ENCODE results near the gene SRP72. TPM values are rescaled to one million over a fixed set of nuclear protein-coding genes. Genes with fewer than 3 reads are reported as not detected.
A peak's percentile ranks its signal among the peaks of the same experiment; 100 is the strongest.

SRP72 gene
- total RNA-seq, 1 donor from 2014 or later, result 199 TPM

DNA sequence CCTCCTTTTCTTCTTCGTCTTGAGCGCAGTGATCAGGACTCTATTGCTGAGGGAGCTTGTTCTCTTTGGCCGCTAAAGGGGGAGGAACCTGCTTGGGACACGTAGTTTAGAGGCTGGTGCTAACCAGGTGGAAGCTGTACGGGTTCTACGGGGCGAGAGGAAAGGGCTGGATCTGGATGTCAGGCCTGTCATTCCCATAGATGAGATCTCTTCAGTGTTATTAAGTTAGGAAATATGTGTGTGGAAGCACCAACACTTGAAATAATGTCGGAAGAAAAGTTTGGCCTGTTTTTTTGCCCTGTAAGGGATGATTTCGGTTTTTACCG, 643 bp downstream of the SRP72 start:
- peaks cover 42% of the 10 kb centered on the region for H3K36me3 Mint-ChIP-seq (ENCODE audit: low read depth)
- no peaks in the 10 kb centered on the region for H3K27me3 Mint-ChIP-seq (ENCODE audit: insufficient read depth)
- intact Hi-C loops (cut with micrococcal nuclease), result loop anchor here (2.0 kb wide), 1 partner anchor 189 kb away; no protein-coding TSS in a partner anchor
- DNase-seq (ENCODE audit: low spot score), result peak; percentile 22
- peak overlapping the region; percentile 75 for H3K27ac Mint-ChIP-seq
- peaks cover 60% of the 10 kb centered on the region for H3K4me1 Mint-ChIP-seq (ENCODE audit: low read depth)
- H3K4me3 Mint-ChIP-seq, result peak overlapping the region; percentile 98
- no peaks in the 10 kb centered on the region for H3K9me3 Mint-ChIP-seq

DNA sequence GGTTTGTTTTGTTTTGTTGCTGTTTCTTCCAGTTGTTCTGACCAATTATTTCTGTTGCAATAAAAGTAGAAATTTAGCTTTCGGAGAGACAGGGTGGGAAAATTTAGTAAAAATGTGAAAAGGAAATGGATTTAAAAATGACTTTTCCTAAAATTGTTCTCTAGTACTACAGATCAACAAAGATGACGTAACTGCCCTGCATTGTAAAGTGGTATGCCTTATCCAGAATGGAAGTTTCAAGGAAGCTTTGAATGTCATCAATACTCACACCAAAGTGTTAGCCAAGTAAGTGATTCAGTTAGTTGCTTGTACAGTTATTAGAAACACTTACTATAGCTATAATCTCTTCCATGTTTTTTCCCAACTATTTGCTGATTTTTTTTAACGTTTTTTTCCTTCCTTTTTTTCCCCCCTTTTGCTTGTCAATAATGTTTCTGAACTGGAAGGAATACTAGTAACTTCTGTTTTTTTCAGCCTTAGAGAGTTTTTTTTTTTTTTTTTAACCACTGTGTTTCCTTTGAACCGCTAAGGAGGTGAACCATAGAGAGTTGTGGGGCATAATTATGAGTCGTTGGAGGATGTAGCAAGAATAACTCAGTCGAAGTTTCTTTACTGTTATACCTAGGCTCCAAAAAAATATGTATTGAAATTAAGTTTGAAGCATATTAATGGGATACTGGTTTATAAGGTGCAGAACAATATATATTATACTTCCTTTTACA, 2.2 kb downstream of the SRP72 start:
- Mint-ChIP-seq H3K4me1 (ENCODE audit: low read depth) (peaks cover 50% of the 10 kb centered on the region), H3K9me3 (no peaks in the 10 kb centered on the region), H3K27me3 (ENCODE audit: insufficient read depth) (no peaks in the 10 kb centered on the region), H3K27ac (peak overlapping the region; percentile 74), H3K36me3 (ENCODE audit: low read depth) (peaks cover 45% of the 10 kb centered on the region), H3K4me3 (peak overlapping the region; percentile 98)
- DNase-seq (ENCODE audit: low spot score), result no peak
- intact Hi-C loops (cut with micrococcal nuclease), result loop anchor here (2.0 kb wide), 1 partner anchor 187 kb away; no protein-coding TSS in a partner anchor

DNA sequence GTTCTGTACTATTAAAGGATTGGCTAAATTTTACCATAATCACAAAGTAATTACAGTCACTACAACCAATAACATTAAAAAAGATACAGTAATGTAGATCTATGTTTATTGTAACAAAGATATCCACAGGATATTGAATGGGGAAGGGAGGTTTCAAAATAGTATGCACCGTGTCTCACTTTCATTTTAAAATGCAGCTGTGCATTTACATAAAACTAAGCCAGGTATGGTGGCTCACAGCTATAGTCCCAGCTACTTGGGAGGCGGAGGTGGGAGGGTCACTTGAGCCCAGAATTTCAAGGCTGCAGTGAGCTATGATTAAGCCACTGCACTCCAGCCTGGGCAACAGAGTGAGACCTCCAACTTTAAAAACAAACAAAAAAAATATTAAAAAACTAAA, 8.5 kb downstream of the SRP72 start:
- intact Hi-C loops (cut with micrococcal nuclease), result no loop called here
- H3K36me3 Mint-ChIP-seq (ENCODE audit: low read depth), result peaks cover 53% of the 10 kb centered on the region
- H3K27ac Mint-ChIP-seq, result no peak overlapping the region
- no peaks in the 10 kb centered on the region for H3K4me1 Mint-ChIP-seq (ENCODE audit: low read depth)
- H3K4me3 Mint-ChIP-seq, result no peak overlapping the region
- H3K9me3 Mint-ChIP-seq, result no peaks in the 10 kb centered on the region
- H3K27me3 Mint-ChIP-seq (ENCODE audit: insufficient read depth), result no peaks in the 10 kb centered on the region
- no peak for DNase-seq (ENCODE audit: low spot score)

DNA sequence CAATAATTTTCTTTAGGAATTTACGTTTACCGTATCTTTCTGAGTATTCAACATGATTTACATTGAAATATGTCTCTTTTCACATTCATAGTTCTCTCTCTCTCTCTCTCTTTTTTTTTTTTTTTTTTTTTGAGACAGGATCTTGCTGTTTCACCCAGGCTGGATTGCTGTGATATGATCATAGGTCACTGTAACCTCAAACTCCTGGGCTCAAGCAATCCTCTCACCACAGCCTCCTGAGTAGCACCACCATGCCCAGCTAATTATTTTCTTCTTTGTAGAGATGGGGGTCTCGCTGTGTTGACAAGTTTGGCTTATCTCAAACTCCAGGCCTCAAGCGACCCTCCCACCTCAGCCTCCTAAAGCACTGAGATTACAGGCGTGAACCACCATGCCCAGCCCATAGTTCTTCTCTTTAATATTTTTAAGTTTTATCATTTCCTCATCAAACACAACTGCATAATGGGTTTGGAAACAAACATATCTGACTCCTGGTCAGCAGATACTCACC, 9.8 kb downstream of the SRP72 start:
- Mint-ChIP-seq H3K4me1 (ENCODE audit: low read depth) (no peaks in the 10 kb centered on the region), H3K9me3 (no peaks in the 10 kb centered on the region), H3K27me3 (ENCODE audit: insufficient read depth) (no peaks in the 10 kb centered on the region), H3K27ac (no peak overlapping the region), H3K36me3 (ENCODE audit: low read depth) (peaks cover 44% of the 10 kb centered on the region), H3K4me3 (no peak overlapping the region)
- intact Hi-C loops (cut with micrococcal nuclease), result no loop called here
- DNase-seq (ENCODE audit: low spot score), result no peak

DNA sequence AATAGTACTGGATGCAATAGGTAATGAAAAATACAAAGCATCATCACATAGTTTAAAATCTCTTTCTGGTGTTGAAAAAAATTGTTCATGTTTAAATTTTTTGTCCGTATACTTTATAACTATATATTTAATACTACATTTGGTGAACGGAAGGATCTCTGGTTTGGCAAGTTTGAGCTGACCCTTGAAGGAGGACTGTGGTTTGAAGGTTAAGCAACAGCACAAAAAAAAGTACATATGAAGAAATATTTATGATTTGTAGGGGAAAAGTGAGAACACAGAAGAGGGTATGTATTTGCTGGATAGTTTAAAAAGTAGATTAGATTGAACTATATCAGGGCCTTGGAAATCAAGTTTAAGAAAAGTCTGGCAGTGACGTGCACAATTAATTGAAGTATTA, 13.3 kb downstream of the SRP72 start:
- H3K27me3 Mint-ChIP-seq (ENCODE audit: insufficient read depth), result no peaks in the 10 kb centered on the region
- H3K27ac Mint-ChIP-seq, result no peak overlapping the region
- no peak overlapping the region for H3K4me3 Mint-ChIP-seq
- no peaks in the 10 kb centered on the region for H3K4me1 Mint-ChIP-seq (ENCODE audit: low read depth)
- no peak for DNase-seq (ENCODE audit: low spot score)
- peaks cover 46% of the 10 kb centered on the region for H3K36me3 Mint-ChIP-seq (ENCODE audit: low read depth)
- H3K9me3 Mint-ChIP-seq, result no peaks in the 10 kb centered on the region
- intact Hi-C loops (cut with micrococcal nuclease), result no loop called here

GRCh38 chr4:56496241-56496640, 28.8 kb downstream of the SRP72 start:
- peaks cover 42% of the 10 kb centered on the region for H3K36me3 Mint-ChIP-seq (ENCODE audit: low read depth)
- no peaks in the 10 kb centered on the region for H3K4me1 Mint-ChIP-seq (ENCODE audit: low read depth)
- no peaks in the 10 kb centered on the region for H3K27me3 Mint-ChIP-seq (ENCODE audit: insufficient read depth)
- no peaks in the 10 kb centered on the region for H3K9me3 Mint-ChIP-seq
- intact Hi-C loops (cut with micrococcal nuclease), result no loop called here
- H3K4me3 Mint-ChIP-seq, result no peak overlapping the region
- no peak overlapping the region for H3K27ac Mint-ChIP-seq
- DNase-seq (ENCODE audit: low spot score), result no peak

- intact Hi-C loops (cut with micrococcal nuclease), result loop anchor here (1.0 to 2.0 kb wide), 4 partner anchors 25 to 331 kb away; partner anchors contain the start of gene SRP72
- H3K9me3 Mint-ChIP-seq, result no peaks in the 10 kb centered on the region
- peaks cover 13% of the 10 kb centered on the region for H3K27me3 Mint-ChIP-seq (ENCODE audit: insufficient read depth)
- peaks cover 20% of the 10 kb centered on the region for H3K4me1 Mint-ChIP-seq (ENCODE audit: low read depth)
- H3K27ac Mint-ChIP-seq, result peak within 1 kb of the TSS; percentile 76
- H3K4me3 Mint-ChIP-seq, result peak within 1 kb of the TSS; percentile 88
- peak; percentile 38 for DNase-seq (ENCODE audit: low spot score)
- peaks cover 18% of the 10 kb centered on the region for H3K36me3 Mint-ChIP-seq (ENCODE audit: low read depth)
These were observed 38.1 kb downstream of the SRP72 start, which contains the start of gene ARL9 for GRCh38 chr4:56505269-56506130. TSS of gene ARL9 (plus strand) at chr4:56505791. CDS start at chr4:56505863, 72 bp downstream.

DNA sequence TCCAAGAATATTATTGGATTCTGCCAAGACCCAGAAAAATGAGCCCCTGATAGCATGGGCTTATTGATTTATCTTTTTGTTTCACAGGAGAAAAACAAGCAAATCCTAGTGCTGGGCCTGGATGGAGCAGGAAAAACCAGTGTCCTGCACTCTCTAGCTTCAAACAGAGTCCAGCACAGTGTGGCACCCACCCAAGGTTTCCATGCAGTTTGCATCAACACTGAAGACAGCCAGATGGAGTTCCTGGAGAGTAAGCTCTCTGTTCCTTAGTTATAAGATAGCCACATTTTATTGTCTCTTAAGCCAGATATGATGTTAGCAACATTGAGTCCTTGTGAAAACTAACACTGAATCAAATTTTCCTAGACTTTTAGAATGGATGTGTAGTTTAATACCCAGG, 43.7 kb downstream of the SRP72 start:
- H3K27ac Mint-ChIP-seq, result no peak overlapping the region
- H3K4me3 Mint-ChIP-seq, result no peak overlapping the region
- no peak for DNase-seq (ENCODE audit: low spot score)
- intact Hi-C loops (cut with micrococcal nuclease), result no loop called here
- peaks cover 8% of the 10 kb centered on the region for H3K4me1 Mint-ChIP-seq (ENCODE audit: low read depth)
- H3K27me3 Mint-ChIP-seq (ENCODE audit: insufficient read depth), result peaks cover 23% of the 10 kb centered on the region
- no peaks in the 10 kb centered on the region for H3K9me3 Mint-ChIP-seq
- no peaks in the 10 kb centered on the region for H3K36me3 Mint-ChIP-seq (ENCODE audit: low read depth)

DNA sequence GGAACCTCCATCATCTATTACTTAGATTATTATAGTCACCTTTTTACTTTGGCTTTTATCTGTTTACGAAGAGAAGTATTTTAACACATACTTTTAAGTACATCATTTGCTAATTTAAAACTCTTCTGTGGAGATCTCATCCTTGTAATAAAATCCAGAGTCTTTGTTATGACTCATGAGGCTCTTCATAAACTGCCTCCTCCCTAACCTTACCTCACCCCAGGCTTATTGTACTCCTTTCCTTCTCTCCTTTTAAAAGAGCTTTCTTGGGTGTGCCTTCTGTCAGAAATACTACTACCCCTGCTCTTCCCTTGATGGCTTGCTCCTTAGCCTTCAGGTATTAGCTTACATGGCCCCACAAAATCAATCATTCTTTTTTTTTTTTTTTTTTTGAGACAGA, 44.7 kb downstream of the SRP72 start:
- DNase-seq (ENCODE audit: low spot score), result no peak
- intact Hi-C loops (cut with micrococcal nuclease), result no loop called here
- Mint-ChIP-seq H3K4me3 (no peak overlapping the region), H3K9me3 (no peaks in the 10 kb centered on the region), H3K4me1 (ENCODE audit: low read depth) (no peaks in the 10 kb centered on the region), H3K36me3 (ENCODE audit: low read depth) (no peaks in the 10 kb centered on the region), H3K27me3 (ENCODE audit: insufficient read depth) (peaks cover 22% of the 10 kb centered on the region), H3K27ac (no peak overlapping the region)

DNA sequence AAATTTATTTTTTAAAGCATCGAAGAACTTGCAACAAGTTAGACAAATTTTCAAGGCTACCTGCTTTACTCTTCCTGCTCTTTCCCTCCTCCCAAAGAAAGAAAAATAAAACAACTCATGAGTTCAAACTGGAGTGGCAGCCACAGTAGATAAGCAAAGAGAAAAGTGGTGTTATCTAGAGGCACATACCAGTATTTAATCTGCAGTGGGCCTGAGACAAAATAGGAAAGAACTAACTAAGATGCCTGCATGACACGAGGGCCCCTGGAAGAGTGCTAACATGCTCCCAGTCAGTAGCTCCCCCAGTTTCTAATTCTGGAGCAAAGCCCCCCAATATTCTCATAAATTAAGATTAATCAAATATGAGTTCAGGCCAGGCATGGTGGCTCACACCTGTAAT, 46.1 kb downstream of the SRP72 start:
- DNase-seq (ENCODE audit: low spot score), result no peak
- no peak overlapping the region for H3K27ac Mint-ChIP-seq

DNA sequence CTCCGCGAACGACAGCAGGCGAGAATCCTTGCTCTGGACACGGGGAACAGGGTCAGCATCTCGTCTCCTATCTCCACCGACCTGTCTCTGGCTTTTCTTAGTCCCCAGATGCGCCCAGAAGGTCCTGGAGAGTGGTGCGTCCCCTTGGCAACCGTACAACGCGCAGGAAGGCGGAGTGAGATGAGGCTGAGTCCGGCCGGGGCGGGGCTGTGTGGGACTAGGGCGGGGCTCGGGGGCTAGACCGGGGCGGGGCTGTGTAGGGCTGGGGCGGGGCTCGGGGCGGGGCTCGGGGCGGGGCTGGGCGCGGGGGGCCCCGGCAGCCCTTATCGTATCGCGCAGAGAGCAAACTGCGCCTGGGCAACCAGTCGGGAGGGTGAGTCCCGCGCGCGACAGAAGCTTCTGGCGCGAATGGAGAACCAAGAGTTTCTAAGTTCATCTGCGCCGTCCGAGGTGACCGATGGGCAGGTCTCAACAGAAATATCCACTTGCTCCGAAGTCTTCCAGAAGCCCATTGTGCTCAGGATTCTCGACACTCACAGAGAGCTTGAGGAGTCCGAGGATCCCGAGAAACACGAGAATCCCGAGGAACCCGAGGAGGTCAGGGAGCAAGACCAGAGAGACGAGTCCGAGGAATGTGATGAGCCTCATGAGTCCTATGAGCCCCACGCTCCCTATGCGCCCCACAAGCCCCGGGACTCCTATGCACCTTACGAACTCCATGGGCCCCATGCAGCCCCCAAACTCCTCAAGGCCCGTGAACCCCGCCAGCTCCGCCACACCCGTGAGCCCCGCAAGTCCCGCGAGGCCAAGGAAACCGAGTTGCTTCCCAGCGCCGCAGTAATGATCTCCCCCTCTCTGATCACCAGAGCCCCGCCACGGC, 63.1 kb downstream of the SRP72 start:
- peaks cover 18% of the 10 kb centered on the region for H3K27me3 Mint-ChIP-seq (ENCODE audit: insufficient read depth)
- H3K36me3 Mint-ChIP-seq (ENCODE audit: low read depth), result no peaks in the 10 kb centered on the region
- H3K4me3 Mint-ChIP-seq, result peak overlapping the region; percentile 57
- DNase-seq (ENCODE audit: low spot score), result peak; percentile 63
- no peaks in the 10 kb centered on the region for H3K4me1 Mint-ChIP-seq (ENCODE audit: low read depth)
- intact Hi-C loops (cut with micrococcal nuclease), result loop anchor here (1.0 to 5.0 kb wide), 8 partner anchors 26 to 446 kb away; partner anchors contain the start of genes AASDH, ARL9, NOA1 and PPAT
- no peak overlapping the region for H3K27ac Mint-ChIP-seq
- no peaks in the 10 kb centered on the region for H3K9me3 Mint-ChIP-seq

More for the DNA sequence above, 46.1 kb downstream of the SRP72 start:
- H3K36me3 Mint-ChIP-seq (ENCODE audit: low read depth), result no peaks in the 10 kb centered on the region
- H3K4me3 Mint-ChIP-seq, result no peak overlapping the region
- intact Hi-C loops (cut with micrococcal nuclease), result no loop called here
- no peaks in the 10 kb centered on the region for H3K4me1 Mint-ChIP-seq (ENCODE audit: low read depth)
- no peaks in the 10 kb centered on the region for H3K9me3 Mint-ChIP-seq
- peaks cover 24% of the 10 kb centered on the region for H3K27me3 Mint-ChIP-seq (ENCODE audit: insufficient read depth)

GRCh38 chr4:56531149-56531770, 63.8 kb downstream of the SRP72 start:
- intact Hi-C loops (cut with micrococcal nuclease), result loop anchor here (2.0 to 5.0 kb wide), 4 partner anchors 26 to 446 kb away; partner anchors contain the start of genes AASDH, ARL9 and NOA1
- Mint-ChIP-seq H3K4me3 (no peak overlapping the region), H3K4me1 (ENCODE audit: low read depth) (no peaks in the 10 kb centered on the region), H3K9me3 (no peaks in the 10 kb centered on the region), H3K27ac (no peak overlapping the region), H3K27me3 (ENCODE audit: insufficient read depth) (peaks cover 15% of the 10 kb centered on the region), H3K36me3 (ENCODE audit: low read depth) (no peaks in the 10 kb centered on the region)
- DNase-seq (ENCODE audit: low spot score), result no peak
